ENCODE results near the gene USP12.
"Not testable (repeated sequence)": the region's sequence is repeated elsewhere in the genome, so short reads cannot be mapped to it uniquely, and the experiment has no call there.

The USP12 gene

DNA sequence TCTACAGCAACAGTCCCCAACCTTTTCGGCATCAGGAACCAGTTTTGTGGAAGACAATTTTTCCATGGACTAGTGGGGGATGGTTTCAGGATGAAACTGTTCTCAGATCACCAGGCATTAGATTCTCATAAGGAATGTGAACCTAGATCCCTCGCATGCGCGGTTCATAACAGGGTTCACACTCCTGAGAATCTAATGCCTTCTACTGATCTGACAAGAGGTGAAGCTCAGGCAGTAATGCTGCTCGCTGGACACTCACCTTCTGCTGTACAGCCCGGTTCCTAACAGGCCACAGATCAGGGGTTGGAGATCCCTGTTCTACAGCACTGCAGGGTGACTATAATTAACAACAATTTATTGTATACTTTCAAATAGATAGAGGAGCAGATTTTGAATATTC is 21.9 kb downstream of the USP12 start:
- DNase-seq, result no peak

DNA sequence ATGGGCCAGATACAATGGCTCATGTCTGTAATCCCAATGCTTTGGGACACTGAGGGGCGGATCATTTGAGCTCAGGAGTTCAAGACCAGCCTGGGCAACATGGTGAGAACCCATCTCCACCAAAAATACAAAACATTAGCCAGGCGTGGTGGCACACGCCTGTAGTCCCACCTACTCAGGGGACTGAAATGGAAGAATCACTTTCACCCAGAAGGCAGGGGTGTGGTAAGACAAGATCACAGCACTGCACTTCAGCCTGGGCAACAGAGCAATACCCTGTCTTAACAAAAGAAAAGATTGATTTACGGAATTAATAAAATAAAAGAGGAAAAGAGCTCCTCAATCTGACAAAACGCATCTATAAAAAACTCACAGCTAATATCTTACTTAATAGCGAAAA is 22.7 kb downstream of the USP12 start:
- no peak for DNase-seq

DNA sequence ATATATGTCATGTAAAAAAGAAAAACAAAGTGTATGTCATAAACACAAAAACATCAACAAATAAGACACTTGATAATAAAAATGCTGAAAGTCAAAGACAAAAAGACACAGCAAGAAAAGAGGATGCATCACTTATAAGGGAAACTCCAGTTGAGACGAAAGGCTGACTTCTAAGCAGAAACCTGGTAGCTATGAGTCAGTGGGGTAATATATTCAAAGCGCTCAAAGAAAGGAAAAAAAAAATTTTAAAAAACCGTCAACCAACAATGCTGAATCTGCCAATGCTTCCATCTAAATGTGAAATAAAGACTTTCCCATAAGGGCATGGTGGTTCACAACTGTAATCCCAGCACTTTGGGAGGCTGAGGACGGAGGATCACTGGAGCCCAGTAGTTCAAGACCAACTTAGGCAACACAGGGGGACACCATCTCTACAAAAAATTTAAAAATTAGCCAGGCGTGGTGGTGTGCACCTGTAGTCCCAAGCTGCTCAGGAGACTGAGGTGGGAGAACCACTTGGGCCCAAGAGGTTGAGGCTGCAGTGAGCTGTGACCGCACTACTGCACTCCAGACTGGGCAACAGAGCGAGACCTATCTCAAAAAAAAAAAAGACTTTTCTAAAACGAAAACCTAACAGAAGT is 24.0 kb downstream of the USP12 start:
- DNase-seq, result no peak

GRCh38 chr13:27141746-27142145 is 29.9 kb downstream of the USP12 start:
- DNase-seq, result no peak

- not testable (repeated sequence) for DNase-seq
Measured at GRCh38 chr13:27141159-27141558, 30.5 kb downstream of the USP12 start.

GRCh38 chr13:27140060-27140459 is 31.6 kb downstream of the USP12 start:
- DNase-seq, result no peak

- DNase-seq, result no peak
Measured at GRCh38 chr13:27139565-27139964, 32.0 kb downstream of the USP12 start.

DNA sequence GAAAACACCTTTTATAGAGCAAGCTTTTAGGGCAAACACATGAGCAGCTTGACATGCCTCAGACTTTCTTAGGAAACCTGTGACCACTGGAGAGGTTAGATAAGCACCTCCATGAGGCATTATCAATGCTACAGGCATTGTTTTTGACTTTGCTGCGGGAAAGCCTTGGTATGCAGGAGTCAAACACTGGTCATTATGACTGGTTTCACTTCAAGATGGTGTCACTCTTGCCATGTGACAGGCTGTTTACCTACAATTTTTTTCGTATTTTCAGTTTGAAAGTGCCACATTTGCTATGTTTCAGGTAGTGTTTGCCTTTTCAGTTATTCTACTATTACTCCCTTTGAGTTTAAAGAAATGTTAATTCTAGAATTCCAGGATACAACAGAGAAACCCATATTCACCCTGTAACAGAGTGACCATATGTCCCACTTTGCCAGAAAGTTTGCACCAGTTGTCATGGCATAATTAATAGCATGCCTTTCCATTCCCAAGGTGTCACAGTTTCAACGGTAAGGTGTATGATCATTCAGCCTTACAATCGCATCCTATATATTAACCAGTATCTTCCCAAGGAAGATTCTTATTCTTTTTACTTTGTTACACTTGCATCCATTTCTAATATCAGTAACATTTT is 33.0 kb downstream of the USP12 start:
- no peak for DNase-seq

DNA sequence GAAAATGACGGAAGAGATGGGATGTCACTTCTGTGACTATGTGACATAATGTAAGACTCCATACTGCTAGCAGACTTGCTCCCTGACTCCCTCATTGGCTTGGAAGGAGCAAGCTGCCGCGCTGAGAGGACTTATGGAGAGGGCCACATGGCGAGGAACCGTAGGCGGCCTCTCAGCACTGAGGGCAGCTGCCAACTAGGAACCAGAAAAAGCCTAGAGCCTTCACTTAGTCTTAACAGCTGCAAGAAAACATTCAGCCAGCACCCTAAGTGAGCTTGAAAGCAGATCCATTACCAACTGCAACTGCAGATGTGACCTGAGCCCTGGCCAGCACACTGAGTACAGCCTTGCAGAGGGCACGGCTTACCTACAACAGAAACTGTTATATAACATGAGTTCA is 33.9 kb downstream of the USP12 start:
- DNase-seq, result no peak

- DNase-seq, result no peak
Measured at GRCh38 chr13:27135023-27135422, 36.6 kb downstream of the USP12 start.

- DNase-seq, result no peak
Measured at GRCh38 chr13:27133889-27134288, 37.7 kb downstream of the USP12 start.

DNA sequence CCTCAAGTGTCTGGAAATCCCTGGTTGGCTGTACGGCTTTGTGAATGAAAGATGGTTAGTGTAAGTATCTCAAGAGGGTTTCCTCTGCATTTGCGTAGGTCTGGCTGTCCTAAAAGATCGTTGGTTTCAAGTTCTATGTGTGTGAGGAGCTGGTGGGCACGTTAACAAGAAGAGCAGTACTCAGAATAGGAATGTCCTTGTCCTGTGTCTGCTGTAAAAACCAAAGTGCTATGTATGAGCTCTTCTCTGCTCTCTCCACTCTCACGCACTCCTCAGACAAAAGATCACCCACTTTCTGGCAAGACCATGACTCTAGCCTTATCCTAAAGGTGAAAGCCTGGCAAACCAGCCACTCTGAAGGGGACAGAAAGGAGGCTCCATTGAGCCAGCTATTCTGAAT is 39.1 kb downstream of the USP12 start:
- no peak for DNase-seq

DNA sequence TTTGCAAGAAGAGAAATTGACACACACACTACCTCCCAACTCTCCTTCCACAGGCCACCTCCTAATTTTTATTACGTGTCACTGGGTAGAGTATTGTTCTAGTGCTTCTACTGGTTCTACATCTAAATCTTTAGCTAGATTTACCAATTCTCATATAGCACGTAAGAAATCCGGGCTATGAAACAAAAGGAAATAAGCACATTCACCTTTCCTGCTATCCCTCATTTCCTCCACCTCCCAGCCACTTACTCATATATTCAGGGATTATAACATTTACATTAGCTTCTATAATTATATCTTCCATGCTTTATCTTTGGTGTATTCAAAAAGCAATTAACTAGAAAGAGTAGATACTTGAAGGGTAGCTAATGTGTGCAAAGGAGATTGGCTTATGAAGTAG is 39.7 kb downstream of the USP12 start:
- no peak for DNase-seq

GRCh38 chr13:27130979-27131623 is 40.5 kb downstream of the USP12 start:
- DNase-seq, result no peak

DNA sequence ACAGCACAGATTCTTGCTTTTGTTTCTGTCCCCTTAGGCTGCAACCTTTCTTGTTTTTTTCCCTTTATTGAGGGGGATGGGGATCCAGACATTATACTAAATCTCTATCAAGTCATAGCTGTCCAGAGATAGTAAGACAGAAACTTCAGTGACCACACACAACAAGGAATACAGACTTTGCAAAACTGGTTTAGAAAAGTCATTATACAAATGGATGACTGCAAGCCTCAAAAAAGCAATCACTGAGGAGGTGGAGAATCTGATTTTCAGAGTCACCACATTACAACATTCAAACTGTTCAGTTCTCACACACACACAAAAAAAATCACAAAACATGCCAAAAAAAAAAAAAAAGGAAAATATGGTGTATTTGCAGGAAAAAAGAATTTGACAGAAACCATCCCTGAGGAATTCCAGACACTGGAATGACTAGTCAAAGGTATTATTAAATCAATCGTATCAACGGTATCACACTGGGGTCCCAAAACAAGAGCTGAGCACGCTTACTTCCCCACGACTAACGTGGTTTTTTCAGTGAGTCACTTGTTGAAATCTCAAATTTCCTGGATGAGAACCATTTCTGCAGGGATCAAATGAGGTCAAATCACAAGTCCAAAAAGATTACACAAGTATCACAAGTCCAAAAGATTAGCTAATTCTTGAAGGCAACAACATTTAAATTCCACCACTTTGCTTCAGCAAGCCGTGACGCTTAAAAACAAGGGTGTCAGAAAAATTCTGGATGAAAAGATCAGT is 41.2 kb downstream of the USP12 start:
- DNase-seq, result no peak

DNA sequence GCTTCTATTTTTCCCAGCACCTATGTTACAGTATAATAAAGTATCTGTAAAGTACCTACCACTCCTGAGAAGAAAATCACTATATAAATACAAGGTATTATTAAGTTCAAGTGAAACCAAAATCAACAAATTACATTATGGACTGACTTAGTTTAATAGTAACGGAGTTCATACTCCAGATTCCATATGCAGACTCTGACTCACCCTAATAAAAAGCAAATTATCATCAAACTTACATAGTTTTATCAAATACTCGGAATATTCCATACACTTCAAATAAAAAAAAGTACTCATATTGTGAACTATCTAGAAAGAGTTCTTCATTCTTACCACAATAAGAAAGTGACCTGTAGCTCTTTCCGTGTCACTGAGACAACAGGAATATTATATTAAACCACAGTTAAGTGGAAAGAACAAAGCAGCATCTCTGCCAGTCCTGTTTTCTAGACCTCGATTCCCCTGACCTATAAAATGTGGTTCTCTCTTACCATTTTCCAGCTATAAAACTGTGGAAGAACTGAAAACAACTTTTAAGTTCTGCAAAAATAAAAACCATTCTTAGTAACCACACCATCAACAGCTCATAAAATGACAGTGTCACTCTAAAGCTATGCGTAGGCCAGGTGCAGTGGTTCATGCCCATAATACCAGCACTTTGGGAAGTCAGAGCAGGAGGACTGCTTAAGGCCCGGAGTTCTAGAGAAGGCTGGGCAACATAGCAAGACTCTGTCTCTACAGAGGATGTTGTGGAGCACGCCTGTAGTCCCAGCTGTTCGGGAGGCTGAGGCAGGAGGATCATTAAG is 42.6 kb downstream of the USP12 start:
- no peak for DNase-seq

DNA sequence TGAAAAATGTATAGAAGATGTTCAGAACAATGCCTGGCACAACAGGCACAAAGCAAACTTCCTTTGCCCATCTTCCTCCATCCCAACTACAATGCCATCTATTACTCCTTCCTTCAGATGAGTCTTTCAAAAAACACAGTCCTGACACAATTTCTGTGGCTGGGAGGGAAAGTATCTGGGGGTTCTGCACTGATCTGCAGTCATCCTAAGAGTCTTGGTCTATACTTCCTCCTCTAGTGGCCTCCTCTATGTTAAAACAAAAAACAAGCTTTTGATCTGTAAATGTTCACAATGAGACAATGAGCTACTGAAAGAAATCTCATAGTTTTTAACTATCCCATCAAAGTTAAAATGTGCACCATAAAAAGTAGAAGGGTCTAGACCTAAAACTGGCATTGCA is 44.8 kb downstream of the USP12 start:
- no peak for DNase-seq

GRCh38 chr13:27125357-27126282 is 46.0 kb downstream of the USP12 start:
- DNase-seq, result no peak

DNA sequence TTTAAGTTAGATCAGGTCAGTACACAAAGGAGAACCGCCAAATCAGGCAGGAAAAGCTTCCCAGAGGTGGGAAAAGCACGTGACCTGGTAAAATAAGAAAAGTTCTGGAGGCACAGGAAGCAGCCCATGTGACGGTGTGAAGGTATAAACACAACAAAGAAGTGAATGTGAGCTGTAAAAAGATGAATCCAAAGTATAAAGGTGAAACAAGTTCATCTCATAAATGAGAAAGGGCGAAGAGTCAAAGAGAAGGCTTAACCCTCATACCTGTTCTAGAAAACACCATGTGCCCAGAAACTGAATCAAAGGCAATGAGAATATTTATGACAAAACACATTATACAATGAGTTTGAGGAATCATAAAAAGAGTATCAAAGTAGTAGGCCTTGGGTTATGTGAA is 47.0 kb downstream of the USP12 start:
- no peak for DNase-seq

DNA sequence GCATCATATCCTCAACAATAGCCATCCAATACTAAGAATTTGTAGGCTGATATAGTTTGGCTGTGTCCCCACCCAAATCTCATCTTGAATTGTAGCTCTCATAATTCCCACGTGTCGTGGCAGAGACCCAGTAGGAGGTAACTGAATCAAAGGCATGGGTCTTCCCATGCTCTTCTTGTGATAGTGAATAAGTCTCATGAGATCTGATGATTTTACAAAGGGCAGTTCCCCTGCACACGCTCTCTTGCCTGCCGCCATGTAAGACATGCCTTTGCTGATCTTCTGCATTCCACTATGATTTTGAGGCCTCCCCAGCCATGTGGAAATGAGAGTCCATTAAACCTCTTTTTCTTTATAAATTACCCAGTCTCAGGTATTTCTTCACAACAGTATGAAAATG is 48.2 kb downstream of the USP12 start:
- DNase-seq, result not testable (repeated sequence)

- DNase-seq, result no peak
Measured at GRCh38 chr13:27122036-27122435, 49.6 kb downstream of the USP12 start.

GRCh38 chr13:27120811-27121210 is 50.8 kb downstream of the USP12 start:
- no peak for DNase-seq

All from NCI-H774 (cell line).